Hematopoietic multipotent progenitor cell treated with erythropoietin and hydrocortisone succinate and interleukin-3 and kit ligand, for 4 days (in vitro differentiated cells): Measurements from ENCODE around the gene DENND2A.
"Not testable (repeated sequence)": the region's sequence is repeated elsewhere in the genome, so short reads cannot be mapped to it uniquely, and the experiment has no call there.

Experiments used
- DNase-seq: peaks from one replicate; pipeline ENCODE4 v3.0.0-alpha.2; 2015

Gene DENND2A

GRCh38 chr7:140640727-140641523 is at the start of gene DENND2A:
Gene DENND2A, minus strand, starts transcription at chr7:140640813. Its CDS starts 38,416 bp downstream, at chr7:140602397.
- peak; percentile 40 for DNase-seq

DNA sequence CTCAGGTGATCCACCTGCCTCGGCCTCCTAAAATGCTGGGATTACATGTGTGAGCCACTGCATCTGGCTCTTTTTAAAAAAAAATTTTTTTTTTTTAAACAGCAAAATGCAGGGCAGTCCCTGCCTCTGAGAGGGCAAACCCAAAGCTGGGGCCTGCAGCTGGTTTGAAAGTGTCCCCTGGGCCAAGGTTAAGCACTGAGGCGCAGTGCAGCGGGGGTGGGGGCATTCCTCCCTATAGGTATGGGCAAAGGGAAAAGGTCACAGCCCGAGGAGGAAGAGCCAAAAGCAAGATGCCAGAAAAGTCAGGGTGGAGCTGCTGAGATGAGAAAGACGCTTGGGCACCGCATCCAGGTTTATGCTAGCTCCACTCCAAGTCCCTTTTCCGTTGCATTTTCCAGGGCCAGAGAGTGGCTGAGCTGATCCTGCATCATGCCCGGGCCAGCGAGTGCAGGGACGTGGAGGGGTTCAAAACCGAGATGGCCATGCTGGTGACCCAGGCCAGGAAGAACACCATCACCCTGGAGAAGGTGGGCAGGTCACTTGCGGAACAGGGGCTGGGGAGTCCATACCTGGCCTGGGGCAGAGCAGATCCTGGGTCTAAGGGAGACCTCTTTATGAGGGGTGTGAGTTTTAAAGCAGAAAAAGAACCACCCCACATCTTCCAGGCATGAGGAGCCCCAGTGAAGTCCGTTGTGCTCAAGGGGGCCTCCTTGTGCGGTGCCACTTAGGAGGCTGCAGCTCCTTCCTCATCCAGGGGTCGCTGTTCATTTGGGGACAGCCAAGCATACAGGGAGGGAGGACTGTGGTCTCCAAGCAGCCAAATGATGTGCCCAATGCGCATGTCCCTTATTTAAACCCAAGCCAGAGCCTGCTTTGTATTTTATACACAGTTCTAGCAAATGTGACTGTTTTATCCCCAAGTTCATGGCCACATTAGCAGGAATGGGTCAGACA is 48.9 kb upstream of the DENND2A start:
- no peak for DNase-seq

DNA sequence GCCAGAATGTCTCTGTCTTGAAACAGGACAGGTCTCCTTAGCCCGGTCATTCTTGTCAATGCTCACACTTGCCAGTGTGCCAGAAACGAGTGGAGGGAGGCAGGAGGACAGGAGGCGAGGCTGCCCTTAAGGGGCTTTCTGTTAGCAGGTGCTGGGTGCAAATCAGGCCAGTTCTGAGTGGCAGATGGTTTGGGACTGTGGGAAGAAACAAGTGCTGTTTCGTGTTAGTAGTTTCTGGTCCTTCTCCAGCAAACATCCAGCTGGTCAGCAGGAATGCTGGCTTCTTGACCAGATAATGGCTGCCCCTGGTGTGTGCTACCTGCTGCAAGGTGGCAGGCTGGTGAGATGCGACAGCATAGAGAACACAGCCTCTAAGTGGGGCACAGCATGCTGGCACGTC is 47.7 kb upstream of the DENND2A start:
- no peak for DNase-seq

- no peak for DNase-seq
These were observed 46.3 kb upstream of the DENND2A start for GRCh38 chr7:140686921-140687320.

DNA sequence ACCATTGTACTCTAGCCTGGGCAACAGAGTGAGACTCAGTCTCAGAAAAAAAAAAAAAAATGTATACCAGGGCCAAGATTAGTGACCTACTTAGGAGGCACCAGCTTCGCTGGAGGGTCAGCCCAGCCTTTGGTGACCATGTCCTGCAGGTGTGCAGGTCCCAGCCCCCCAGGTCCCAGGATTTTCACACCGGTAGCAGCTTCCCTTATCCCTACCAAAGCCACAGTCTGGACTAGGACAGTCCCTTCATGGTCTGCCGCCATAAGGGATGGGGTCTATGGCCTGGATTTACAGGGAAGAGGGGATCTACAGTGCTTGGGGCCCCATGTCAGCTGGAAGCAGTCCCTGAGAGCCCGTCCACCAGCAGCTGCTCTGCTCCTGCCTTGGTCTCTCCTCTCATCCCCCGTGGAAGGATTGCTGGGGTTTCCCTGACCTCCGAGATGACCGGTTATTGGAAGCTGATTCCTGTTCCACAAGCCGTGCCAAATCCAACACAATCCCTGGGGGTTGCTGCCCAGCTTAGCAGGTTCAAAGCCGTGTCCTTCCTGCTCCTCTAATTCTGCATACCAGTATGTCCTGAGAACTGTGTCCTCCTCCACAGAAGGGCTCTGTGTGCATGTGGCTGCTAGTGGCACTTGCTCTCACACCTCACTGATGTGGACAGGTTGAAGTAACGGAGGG is 44.9 kb upstream of the DENND2A start:
- DNase-seq = no peak

GRCh38 chr7:140684066-140684950 is 43.7 kb upstream of the DENND2A start:
- DNase-seq = no peak

GRCh38 chr7:140683657-140684056 is 43.0 kb upstream of the DENND2A start:
- DNase-seq = no peak

GRCh38 chr7:140681766-140682165 is 41.2 kb upstream of the DENND2A start:
- DNase-seq = no peak

GRCh38 chr7:140680886-140681285 is 40.3 kb upstream of the DENND2A start:
- no peak for DNase-seq

DNA sequence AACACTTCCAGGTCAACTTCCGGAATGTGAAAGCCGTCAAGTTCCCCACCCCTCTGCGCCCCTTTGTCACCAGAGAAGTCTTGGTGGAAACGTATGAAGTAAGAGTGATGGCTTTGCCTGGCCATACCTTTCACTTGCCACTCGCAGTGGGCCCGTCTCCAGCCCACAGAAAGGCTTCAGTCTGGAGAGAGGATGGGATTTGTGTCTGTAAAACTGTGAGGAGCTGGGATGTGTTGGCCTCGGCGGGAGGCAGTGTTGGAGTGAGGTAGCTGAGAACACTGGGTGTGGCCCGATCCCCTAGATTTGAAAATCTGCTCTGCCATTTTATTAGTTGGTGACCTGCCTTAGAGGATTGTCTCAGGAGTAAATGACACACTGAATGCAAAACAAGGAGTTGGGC is 38.6 kb upstream of the DENND2A start:
- DNase-seq = no peak

GRCh38 chr7:140678816-140679130 is 38.2 kb upstream of the DENND2A start:
- DNase-seq = no peak

DNA sequence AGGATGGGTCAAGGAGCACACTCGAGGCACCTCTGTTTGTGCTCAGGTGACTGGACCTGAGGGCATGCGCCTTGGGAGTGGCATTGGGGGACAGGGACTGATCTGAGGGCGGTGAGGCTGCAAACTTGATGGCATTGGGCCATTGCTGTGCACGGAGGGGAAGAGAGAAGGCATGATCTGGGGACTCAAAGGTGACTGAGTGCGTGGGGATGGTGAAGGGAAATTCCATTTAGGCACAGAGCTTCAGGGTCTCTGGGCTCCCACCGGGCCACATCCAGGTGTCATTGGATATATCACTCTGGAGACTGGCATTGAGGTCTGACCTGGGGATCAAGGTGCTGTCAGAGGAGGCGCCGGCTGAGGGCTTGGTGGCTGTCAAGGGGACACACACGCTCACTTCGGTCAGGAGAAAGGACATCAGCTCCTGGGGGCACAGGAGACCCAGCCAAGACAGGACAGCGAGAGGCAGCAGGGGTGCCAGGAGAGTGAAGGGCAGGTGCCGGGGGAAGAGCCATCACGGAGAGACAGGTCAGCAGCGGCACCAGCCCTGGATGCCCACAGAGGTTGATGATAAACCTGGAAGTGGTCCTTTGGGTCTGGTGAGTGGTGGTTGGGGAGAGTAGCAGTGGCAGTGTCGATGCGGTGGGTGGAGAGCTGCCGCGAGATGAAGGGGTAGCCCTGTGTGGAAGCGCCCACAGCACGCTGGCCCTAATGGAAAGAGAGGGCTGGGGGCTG is 37.6 kb upstream of the DENND2A start:
- DNase-seq = no peak

DNA sequence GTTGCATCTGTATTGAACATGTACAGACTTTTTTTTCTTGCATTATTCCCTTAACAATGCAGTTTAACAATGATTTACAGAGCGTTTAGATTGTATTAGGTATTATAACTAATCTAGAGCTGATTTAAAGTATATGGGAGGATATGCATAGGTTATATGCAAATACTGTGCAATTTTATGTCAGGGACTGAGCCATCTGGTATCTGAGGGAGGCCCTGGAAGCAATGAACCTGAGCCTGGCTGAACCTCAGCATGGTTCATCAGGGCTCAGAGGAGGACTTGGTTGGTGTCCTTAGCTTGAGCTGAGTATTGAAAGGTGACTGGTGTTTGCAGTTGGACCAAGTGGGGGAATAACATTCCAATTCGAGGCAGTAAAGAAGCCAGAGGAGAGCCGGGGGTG is 36.9 kb upstream of the DENND2A start:
- no peak for DNase-seq

GRCh38 chr7:140676956-140677355 is 36.3 kb upstream of the DENND2A start:
- not testable (repeated sequence) for DNase-seq

DNA sequence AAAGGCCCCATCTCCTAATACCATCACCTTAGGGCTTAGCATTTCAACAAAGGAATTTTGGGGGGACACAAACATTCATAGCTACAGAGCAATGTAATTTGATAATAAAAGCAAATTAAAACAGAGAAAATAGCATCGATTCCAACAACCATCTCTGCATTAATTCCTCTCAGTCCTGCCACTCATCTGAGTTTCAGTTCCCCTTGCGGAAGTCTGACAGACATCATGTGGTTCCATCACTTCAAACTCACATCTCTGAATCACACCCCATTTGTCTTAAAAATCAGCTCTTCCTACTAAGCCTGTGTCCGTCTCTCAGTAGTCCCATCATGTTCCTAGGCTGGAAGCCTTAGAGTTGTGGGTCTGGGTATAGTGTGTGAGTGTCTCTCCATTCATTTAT is 35.7 kb upstream of the DENND2A start:
- DNase-seq = no peak

- no peak for DNase-seq
These were observed 35.1 kb upstream of the DENND2A start for GRCh38 chr7:140675726-140676125.

DNA sequence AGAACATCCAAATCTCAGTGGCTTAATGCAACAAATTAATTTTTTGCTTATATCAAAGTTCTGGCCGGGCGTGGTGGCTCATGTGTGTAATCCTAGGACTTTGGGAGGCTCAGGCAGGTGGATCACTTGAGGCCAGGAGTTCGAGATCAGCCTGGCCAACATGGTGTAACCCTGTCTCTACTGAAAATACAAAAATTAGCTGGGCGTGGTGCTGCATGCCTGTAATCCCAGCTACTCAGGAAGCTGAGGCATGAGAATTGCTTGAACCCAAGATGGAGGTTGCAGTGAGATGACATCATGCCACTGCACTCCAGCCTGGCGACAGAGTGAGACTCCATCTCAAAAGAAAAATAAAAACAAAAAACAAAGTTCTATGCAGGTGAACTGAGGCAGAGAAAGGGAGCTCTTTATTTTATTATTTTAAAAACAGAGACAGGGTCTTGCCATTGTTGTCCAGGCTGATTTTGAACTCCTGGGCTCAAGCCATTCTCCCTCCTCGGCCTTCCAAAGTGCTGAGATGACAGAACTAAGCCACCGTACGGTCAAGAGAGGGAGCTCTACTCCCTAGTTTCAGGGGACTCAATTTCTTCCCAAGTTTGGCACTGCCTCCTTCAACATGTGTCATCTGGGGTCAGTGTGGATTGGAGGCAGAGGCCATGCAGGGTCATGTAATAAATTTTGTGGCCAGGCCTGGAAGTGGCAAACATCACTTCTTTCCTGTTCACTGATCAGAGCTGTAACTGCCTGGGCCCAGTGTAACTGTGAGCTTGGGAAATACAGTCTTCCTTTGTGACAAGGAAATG is 34.5 kb upstream of the DENND2A start:
- DNase-seq = peak; percentile 79

DNA sequence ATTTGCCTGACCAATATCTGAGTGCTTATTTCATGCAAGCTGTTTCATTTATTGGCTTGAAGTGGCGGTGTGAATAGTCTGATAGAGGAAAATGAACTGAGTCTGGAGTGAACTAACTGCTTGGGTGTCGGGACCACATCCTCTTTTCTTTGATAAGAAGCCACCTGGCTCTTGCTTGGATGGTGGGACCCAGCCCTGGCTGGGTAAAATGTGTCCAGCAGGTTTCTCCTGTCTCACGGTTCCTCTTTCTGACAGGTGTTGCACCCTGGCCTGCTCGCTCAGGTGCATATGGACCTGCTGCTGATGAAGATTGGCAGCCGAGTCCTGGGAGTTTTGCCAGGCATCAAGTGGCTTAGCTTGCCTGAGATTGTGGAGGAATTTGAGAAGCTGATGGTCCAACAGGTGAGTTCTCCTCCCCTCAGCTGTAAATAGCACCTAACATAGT is 33.8 kb upstream of the DENND2A start:
- DNase-seq = peak; percentile 54

- no peak for DNase-seq
These were observed 33.2 kb upstream of the DENND2A start for GRCh38 chr7:140673774-140674155.

- peak; percentile 50 for DNase-seq
These were observed 32.6 kb upstream of the DENND2A start for GRCh38 chr7:140673063-140673773.
